ENCODE measurements around the gene LCE1A.

Gene LCE1A

DNA sequence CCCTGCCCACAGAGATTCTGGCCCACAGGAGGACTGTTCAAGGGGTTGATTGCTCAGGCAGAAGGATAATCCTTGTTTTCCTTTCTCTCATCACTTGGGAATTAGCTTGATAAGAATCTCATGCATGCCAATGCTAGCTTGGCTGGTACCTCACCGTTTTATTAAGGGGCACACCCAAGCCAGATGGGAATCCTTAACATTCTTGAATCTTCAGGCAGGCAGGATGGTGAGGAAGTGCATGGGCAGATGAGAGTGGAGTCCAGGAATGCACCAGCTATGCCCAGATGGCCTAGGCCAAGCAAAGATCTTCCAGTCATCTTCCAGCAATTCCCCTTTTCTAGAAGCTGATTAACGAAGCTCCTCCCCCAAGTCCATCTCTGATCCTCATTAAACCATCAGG lies 28.4 kb downstream of the LCE1A start:
- peaks cover 3% of the 10 kb centered on the region for H3K27me3 Mint-ChIP-seq

DNA sequence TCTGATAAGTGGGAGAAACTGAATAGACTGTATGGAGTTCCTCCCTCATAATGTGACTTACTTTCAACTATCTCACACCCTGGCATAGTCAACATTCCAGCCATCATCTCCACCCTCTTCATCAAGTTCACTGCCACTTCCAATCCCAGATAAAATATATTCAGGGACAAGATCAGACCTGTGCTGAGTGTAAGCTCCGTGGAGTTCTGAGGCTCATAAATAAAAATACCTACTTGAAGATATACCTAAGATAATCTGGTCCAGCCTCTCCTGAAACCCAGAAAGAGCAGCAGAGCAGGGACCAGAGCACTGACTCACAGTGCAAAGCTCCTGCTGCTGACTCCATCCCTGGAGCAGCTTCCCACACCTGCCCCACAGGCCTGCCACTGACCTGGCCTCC lies 30.8 kb downstream of the LCE1A start:
- Mint-ChIP-seq H3K27me3 (peaks cover 3% of the 10 kb centered on the region), H3K27ac (no peak overlapping the region), H3K36me3 (no peaks in the 10 kb centered on the region)

More for the DNA sequence above, 28.4 kb downstream of the LCE1A start:
- H3K9me3 Mint-ChIP-seq (ENCODE audit: low read depth): no peaks in the 10 kb centered on the region
- no peak overlapping the region for H3K4me3 Mint-ChIP-seq
- no peaks in the 10 kb centered on the region for H3K36me3 Mint-ChIP-seq
- no peaks in the 10 kb centered on the region for H3K4me1 Mint-ChIP-seq (ENCODE audit: low read depth)
- H3K27ac Mint-ChIP-seq: no peak overlapping the region

DNA sequence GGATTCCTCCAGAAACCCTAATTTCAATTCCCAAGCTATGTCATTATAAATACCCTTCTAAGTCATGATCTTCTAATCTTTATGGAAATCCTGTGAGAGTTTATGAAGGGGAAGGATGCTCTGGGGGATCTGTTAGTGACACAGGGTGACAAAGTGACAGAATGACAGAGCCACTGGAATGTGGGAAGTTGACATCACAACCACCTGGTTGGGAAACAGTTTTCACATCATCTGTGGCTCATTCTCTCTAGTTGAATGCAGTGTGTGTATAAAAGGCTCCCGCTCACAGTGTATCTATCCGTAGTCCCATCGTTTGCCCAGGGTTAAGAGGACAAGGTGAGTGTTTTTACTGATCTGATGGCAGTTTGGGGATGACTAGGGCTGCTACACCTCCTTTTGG lies 32.4 kb downstream of the LCE1A start, which contains the start of gene LCE7A:
TSS of gene LCE7A (plus strand) at position 301 of the 400 bp plus-strand sequence. CDS start 702 bp downstream, outside the sequence.
- H3K4me1 Mint-ChIP-seq (ENCODE audit: low read depth): no peaks in the 10 kb centered on the region
- H3K27me3 Mint-ChIP-seq: peaks cover 5% of the 10 kb centered on the region
- no peak within 1 kb of the TSS for H3K27ac Mint-ChIP-seq
- H3K4me3 Mint-ChIP-seq: no peak within 1 kb of the TSS
- H3K9me3 Mint-ChIP-seq (ENCODE audit: low read depth): no peaks in the 10 kb centered on the region
- no peaks in the 10 kb centered on the region for H3K36me3 Mint-ChIP-seq

More for the DNA sequence above, 30.8 kb downstream of the LCE1A start:
- no peaks in the 10 kb centered on the region for H3K9me3 Mint-ChIP-seq (ENCODE audit: low read depth)
- H3K4me1 Mint-ChIP-seq (ENCODE audit: low read depth): no peaks in the 10 kb centered on the region
- no peak overlapping the region for H3K4me3 Mint-ChIP-seq

DNA sequence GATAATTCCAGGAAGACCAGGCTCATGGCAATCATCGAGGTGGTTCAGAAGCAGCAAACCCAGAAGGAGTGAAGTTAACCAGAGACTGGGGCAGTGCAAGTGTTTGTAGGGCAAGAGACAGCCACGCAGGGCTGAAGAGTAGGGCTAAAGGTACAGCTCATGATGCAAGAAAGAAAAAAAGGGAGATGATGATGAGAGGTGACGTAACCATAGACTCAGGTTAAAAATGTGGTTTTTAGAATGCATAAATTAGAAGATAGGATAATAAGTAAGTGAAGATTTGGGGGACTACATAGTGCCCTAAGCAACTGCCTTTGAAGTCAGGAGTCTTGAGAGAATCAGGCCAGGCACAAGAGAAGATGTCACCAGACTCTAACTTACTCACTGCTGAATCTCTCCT lies 32.9 kb downstream of the LCE1A start:
- Mint-ChIP-seq H3K27ac (no peak overlapping the region), H3K4me3 (no peak overlapping the region), H3K9me3 (ENCODE audit: low read depth) (no peaks in the 10 kb centered on the region), H3K4me1 (ENCODE audit: low read depth) (no peaks in the 10 kb centered on the region), H3K36me3 (no peaks in the 10 kb centered on the region), H3K27me3 (peaks cover 5% of the 10 kb centered on the region)

DNA sequence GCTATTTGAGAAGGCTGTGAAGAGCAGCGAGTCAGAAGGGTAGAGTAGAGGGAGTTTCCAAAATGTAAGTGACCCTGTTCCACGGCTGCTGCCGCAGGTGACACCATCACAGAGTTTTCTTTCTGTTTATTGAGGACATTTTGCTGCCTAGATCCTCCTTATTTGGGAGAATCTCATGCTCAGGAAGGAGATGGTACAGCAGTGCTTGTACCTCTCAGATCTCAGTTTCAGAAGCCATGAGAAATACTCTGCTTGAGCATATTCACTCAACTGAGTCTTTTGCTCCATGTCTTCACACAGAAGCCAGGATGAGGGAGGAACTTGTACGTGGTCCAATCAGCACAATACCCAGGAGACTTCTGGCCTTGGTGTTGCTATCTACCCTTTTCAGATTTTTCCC lies 34.1 kb downstream of the LCE1A start:
- H3K9me3 Mint-ChIP-seq (ENCODE audit: low read depth): no peaks in the 10 kb centered on the region
- H3K4me1 Mint-ChIP-seq (ENCODE audit: low read depth): no peaks in the 10 kb centered on the region
- no peaks in the 10 kb centered on the region for H3K36me3 Mint-ChIP-seq
- H3K4me3 Mint-ChIP-seq: no peak overlapping the region
- H3K27ac Mint-ChIP-seq: no peak overlapping the region
- peaks cover 5% of the 10 kb centered on the region for H3K27me3 Mint-ChIP-seq

DNA sequence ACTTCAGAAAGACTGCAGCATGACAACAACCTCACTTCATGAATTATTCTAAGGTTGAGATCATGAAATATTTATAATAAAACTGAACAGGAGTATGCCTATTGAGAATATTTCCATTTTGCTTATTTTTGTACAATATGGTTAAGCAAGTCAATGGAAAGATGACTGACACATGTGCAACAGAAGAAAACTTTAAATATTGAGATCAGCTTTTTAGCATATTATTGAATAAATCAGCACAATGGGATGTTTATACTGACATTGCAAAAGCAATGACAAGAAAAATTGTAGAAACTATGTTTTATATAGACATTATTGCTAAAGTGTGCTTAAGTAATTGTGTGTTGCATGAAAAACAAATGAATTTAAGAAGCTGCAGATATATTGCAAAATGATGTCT lies 37.2 kb downstream of the LCE1A start:
- no peak overlapping the region for H3K27ac Mint-ChIP-seq
- no peaks in the 10 kb centered on the region for H3K4me1 Mint-ChIP-seq (ENCODE audit: low read depth)
- no peaks in the 10 kb centered on the region for H3K9me3 Mint-ChIP-seq (ENCODE audit: low read depth)
- peaks cover 2% of the 10 kb centered on the region for H3K27me3 Mint-ChIP-seq
- no peaks in the 10 kb centered on the region for H3K36me3 Mint-ChIP-seq
- no peak overlapping the region for H3K4me3 Mint-ChIP-seq

DNA sequence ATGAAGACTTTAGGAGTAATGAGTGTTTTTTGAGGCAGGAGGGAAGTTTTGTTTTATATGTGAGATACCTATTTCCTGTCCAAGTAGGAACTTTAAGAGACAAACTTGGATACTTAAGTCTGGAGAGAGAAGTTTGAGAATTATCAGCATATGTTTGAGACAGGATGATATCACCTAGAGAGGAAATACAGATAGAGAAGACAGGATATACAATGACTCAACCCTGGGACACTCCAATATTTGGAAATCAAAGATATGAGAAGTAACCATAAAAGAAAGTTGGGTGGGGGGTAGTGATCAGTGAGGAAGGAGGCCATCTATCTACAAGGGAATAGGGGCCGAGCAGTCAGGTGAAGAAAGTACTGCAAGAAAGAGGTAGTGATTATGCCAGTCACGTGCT lies 39.0 kb downstream of the LCE1A start:
- Mint-ChIP-seq H3K4me3 (no peak overlapping the region), H3K9me3 (ENCODE audit: low read depth) (no peaks in the 10 kb centered on the region), H3K4me1 (ENCODE audit: low read depth) (no peaks in the 10 kb centered on the region), H3K27ac (no peak overlapping the region), H3K27me3 (peaks cover 2% of the 10 kb centered on the region), H3K36me3 (no peaks in the 10 kb centered on the region)

DNA sequence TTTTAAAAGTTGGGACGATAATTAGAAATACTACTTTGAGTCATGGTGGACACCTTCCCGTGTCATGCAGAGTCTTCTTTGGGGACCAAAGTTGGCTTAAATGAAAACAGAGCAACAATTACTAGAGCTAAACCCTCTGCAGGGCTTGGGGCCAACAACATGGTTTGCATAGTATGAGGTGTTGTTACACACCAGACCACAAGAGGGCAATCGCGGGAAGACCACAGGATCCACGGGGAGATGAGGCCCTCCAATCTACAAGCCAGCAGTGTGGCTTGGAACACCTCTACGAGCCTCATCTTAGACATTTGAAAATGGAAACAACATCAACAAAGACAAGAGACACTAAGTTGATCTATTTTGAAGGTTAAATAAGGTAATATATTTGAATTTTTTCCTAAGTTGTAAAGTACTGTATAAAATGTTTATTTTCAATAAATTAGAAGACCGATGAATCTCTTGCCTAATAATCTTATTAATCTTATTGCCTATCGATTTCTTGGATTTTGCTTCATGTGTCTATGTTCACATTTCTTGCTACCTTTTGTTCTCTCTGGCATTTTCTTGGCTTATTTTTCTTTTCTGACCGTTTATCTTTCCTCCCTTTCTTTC lies 42.6 kb downstream of the LCE1A start:
- H3K27me3 Mint-ChIP-seq: peaks cover 6% of the 10 kb centered on the region
- H3K4me3 Mint-ChIP-seq: no peak overlapping the region
- H3K36me3 Mint-ChIP-seq: no peaks in the 10 kb centered on the region
- no peak overlapping the region for H3K27ac Mint-ChIP-seq
- H3K9me3 Mint-ChIP-seq (ENCODE audit: low read depth): no peaks in the 10 kb centered on the region
- no peaks in the 10 kb centered on the region for H3K4me1 Mint-ChIP-seq (ENCODE audit: low read depth)

DNA sequence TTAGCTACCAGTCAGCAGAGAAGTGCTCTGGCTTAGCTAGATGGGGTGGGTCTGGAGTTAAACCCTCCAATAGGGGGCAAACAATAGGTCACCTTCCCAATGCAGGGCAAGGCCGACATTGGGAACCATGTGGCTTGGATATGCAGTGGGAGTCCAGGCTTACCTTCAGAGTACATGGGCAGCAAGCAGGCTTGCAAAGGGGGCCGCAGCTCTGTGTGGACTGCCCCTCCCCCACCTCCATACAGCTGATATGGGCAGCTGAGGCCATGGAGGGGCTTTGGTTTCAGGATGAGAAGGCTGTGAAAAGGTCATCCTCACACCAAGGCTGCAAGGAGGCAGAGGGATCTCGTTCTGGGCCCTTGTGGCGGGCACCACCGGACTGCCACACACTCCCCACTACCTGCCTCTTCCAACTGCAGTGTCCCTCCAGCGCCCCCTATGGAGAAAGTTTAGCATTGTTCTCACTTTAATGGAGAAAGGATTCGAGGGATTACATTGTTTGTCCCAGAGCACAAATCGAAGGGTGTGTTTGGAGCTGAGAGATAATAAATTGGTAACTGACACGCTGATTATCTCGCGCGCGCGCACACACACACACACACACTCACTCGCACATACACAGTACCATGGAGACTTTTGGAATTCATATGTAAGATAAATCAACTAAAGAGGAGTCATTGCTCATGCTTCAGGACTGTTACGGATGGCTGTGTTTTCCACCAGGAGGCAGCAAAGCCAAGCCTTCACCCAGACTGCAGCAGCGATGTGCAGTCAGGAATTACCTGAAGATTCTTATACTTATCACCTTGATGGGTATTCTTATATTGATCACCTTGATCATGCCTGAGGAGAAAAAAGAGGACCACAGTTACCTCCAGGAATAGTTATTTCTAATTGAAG lies 43.8 kb downstream of the LCE1A start:
- Mint-ChIP-seq H3K4me3 (no peak overlapping the region), H3K27me3 (peaks cover 6% of the 10 kb centered on the region), H3K4me1 (ENCODE audit: low read depth) (no peaks in the 10 kb centered on the region), H3K36me3 (no peaks in the 10 kb centered on the region), H3K27ac (no peak overlapping the region), H3K9me3 (ENCODE audit: low read depth) (no peaks in the 10 kb centered on the region)

DNA sequence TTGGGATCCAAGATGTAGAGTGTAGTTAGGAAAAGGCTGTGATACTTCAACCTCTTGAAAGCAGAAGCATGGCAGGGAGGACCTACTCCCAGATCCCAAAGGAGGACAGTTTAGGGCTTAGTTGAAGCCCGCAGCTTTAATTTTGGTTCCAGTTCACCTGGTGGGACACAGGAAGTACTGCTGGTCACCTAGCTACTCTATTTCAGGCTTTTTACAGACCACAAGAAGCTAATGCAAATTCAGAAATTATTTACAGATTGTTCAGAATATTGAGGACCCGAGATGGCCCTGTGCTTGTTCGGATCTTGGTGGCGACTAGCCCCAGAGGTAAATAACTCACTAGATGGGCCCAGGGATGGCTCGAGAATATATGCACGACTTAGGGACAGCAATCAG lies 44.5 kb downstream of the LCE1A start:
- Mint-ChIP-seq H3K27ac (no peak overlapping the region), H3K27me3 (peaks cover 6% of the 10 kb centered on the region), H3K36me3 (no peaks in the 10 kb centered on the region), H3K9me3 (ENCODE audit: low read depth) (no peaks in the 10 kb centered on the region), H3K4me1 (ENCODE audit: low read depth) (no peaks in the 10 kb centered on the region), H3K4me3 (no peak overlapping the region)

DNA sequence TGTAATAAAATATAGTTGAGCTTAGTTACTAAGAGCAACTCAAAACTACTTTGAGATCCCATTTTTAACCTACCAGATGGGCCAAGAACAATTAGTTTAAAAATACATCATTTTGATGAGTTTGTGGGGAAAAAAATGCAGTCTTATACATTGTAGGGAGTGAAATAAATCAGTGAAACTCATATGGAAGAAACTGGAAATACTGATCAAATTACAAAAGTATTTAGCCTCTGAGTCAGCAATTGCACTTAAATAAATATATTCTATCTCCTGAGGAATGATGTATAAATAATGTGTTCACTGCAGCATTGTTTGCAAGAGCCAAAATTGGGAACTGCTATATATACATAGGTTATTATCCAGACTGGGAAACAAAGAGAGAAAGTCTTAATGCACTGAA lies 46.2 kb downstream of the LCE1A start:
- Mint-ChIP-seq H3K36me3 (no peaks in the 10 kb centered on the region), H3K4me1 (ENCODE audit: low read depth) (no peaks in the 10 kb centered on the region), H3K27ac (no peak overlapping the region), H3K9me3 (ENCODE audit: low read depth) (peaks cover 5% of the 10 kb centered on the region), H3K27me3 (peaks cover 12% of the 10 kb centered on the region), H3K4me3 (no peak overlapping the region)

DNA sequence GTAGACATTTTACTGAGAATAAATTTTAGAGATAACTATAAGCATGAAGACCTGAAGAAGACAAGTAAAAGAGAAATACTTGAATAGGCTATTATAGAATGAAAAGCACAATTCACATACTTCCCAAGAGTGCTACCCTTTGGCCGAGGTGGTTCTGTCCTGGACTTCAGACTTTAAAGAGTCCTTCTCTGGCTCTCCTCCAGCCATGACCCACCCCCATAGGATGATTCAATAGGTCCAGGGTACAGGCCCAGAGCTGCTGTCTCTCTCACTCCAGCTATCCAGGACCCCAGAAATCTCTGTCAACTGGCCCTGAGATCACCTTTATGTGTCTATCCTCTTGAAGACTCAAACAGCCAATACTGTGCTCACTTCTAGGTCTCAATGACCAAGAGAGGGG lies 49.6 kb downstream of the LCE1A start:
- H3K9me3 Mint-ChIP-seq (ENCODE audit: low read depth): peaks cover 5% of the 10 kb centered on the region

More for the DNA sequence above, 49.6 kb downstream of the LCE1A start:
- H3K36me3 Mint-ChIP-seq: no peaks in the 10 kb centered on the region
- H3K27ac Mint-ChIP-seq: no peak overlapping the region
- H3K27me3 Mint-ChIP-seq: peaks cover 11% of the 10 kb centered on the region
- H3K4me3 Mint-ChIP-seq: no peak overlapping the region
- H3K4me1 Mint-ChIP-seq (ENCODE audit: low read depth): no peaks in the 10 kb centered on the region
